ENCODE measurements around the gene IRGC.

IRGC gene

DNA sequence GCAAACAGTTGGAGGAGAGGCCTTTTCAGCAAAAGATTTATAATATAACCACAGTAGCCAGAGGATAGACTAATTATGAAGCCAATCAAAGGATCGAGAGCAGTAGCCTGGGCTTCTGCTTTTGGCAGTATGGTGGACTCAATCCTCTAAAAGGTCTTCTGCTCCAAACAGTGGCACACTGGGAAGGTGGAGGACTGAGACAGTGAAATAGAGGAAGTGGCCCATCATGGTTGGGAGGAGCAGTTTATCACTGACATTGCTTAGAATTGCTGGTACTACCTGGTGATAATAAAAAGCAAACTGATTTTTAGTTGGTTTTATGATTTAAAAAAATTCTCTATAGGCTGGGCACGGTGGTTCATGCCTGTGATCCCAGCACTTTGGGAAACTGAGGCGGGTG is 25.0 kb upstream of the IRGC start:
- TF ChIP-seq, protein P1, sequence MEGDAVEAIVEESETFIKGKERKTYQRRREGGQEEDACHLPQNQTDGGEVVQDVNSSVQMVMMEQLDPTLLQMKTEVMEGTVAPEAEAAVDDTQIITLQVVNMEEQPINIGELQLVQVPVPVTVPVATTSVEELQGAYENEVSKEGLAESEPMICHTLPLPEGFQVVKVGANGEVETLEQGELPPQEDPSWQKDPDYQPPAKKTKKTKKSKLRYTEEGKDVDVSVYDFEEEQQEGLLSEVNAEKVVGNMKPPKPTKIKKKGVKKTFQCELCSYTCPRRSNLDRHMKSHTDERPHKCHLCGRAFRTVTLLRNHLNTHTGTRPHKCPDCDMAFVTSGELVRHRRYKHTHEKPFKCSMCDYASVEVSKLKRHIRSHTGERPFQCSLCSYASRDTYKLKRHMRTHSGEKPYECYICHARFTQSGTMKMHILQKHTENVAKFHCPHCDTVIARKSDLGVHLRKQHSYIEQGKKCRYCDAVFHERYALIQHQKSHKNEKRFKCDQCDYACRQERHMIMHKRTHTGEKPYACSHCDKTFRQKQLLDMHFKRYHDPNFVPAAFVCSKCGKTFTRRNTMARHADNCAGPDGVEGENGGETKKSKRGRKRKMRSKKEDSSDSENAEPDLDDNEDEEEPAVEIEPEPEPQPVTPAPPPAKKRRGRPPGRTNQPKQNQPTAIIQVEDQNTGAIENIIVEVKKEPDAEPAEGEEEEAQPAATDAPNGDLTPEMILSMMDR (IDR thresholded peaks at IDR 0.05; ENCODE audit: extremely low read depth, insufficient read depth, missing control alignments), result no peak
- in situ Hi-C loops (cut with MboI; ENCODE audit: low pct_unique_long_range_greater_than_20kb, low sequenced_read_pairs, unreplicated experiment), result no loop called here

DNA sequence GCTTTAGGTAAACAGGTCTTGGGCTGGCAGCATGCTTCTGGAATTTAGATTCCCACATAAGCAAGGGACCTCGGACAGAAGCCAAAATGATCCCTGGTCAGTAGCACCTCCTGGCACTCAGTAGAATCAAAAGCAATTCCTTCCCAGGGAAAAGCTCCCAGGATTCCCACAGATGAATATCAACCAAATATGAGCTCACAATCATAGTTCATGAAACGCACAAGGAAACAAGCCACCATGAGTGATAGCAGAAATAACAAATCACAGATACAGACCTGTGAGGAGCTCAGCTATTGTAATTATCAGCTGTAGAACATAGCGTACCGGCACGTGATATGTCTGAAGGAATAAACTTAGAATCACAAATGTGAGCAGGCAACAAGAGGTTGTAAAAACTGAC is 24.1 kb upstream of the IRGC start:
- DNase-seq (ENCODE audit: low spot score), result no peak
- in situ Hi-C loops (cut with MboI; ENCODE audit: low pct_unique_long_range_greater_than_20kb, low sequenced_read_pairs, unreplicated experiment), result no loop called here
- TF ChIP-seq, protein P1 (IDR thresholded peaks at IDR 0.05; ENCODE audit: extremely low read depth, insufficient read depth, missing control alignments), result no peak

More for the DNA sequence above, 25.0 kb upstream of the IRGC start:
- DNase-seq (ENCODE audit: low spot score), result no peak

DNA sequence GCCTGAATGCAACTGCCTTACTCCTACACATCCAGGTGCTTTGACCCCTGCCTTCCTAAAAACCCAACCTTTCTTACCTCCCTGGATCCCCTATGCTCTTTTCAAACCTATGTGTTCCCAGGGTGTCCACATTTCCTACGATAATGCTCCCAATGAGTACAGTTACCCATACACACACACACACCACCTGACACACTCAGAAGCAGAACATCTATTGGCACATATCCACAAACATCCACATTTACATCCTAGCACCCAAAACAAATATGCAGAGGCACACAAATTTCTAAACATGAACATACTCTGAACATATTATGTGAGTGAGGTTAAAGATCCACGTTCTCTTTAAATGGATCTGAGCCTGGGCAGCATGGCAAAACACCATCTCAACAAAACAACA is 23.5 kb upstream of the IRGC start:
- in situ Hi-C loops (cut with MboI; ENCODE audit: low pct_unique_long_range_greater_than_20kb, low sequenced_read_pairs, unreplicated experiment), result no loop called here
- DNase-seq (ENCODE audit: low spot score), result no peak
- TF ChIP-seq, protein P1 (IDR thresholded peaks at IDR 0.05; ENCODE audit: extremely low read depth, insufficient read depth, missing control alignments), result no peak

DNA sequence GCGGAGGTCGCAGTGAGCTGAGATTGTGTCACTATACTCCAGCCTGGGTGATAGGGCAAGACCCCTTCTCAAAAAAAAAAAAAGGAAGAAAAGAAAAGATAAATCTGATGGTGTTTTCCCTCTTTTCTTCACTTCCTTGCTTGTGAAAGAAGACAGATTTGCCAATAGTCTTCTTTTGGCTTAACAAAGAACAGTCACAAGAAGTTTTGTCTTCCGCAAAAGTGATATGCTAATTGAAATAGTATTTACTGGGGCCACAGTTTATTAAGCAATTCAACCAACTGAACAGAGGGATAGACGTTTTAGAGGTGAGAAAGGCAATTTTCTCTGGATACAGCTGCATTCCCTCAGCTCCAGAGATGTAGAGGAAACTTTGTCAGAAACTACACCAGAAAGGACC is 23.0 kb upstream of the IRGC start:
- TF ChIP-seq, protein P1 (IDR thresholded peaks at IDR 0.05; ENCODE audit: extremely low read depth, insufficient read depth, missing control alignments), result no peak
- no peak for DNase-seq (ENCODE audit: low spot score)
- in situ Hi-C loops (cut with MboI; ENCODE audit: low pct_unique_long_range_greater_than_20kb, low sequenced_read_pairs, unreplicated experiment), result no loop called here

DNA sequence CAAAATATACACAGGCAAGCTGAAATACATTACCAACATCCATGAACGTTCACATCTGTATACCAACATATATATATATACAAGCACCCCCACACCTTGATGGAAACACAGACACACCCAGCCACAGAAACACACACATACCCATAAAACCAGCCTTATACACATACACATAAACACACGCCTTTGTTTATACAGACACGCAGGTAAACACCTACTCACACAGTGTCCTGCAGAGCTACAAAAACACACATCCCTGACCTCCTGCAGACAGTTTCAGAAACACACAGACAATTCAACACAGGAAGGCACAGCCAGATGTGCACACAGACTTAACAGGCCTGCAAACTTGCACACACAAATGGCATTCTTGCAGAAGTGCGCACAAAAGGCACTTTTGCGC is 21.3 kb upstream of the IRGC start:
- in situ Hi-C loops (cut with MboI; ENCODE audit: low pct_unique_long_range_greater_than_20kb, low sequenced_read_pairs, unreplicated experiment), result no loop called here
- DNase-seq (ENCODE audit: low spot score), result no peak
- TF ChIP-seq, protein P1 (IDR thresholded peaks at IDR 0.05; ENCODE audit: extremely low read depth, insufficient read depth, missing control alignments), result no peak

DNA sequence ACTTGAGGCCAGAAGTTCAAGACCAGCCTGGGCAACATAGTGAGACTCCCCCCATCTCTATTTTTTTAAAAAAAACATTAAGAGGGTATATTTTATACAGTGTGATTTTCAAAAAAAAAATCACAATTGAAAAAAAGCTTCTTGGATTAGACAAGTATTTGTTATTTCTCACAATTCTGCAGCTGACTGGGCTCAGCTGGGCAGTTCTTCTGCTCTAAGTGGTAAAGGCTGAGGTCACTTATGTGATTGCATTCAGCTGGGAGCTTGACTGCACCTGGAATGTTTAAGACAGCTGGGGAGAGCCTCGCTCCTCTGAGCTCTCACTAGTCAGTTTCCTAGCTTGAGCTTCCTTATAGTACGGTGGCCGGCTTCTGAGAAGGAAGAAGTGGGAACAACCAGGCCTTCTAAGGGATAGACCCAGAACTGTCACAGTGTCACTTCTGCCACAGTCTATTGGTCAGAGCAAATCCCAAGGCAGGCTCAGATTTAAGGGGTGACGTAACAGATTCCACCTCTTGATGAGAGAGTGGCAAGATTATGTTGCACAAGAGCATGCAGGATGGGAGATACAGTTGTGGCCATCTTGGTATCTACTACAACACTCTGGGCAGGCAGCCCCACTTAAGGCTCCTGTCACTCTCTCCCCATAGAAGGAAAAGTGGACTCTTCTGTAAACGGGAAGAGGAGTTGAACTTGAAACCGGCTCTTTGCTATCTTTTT is 19.7 kb upstream of the IRGC start:
- TF ChIP-seq, protein P1 (IDR thresholded peaks at IDR 0.05; ENCODE audit: extremely low read depth, insufficient read depth, missing control alignments), result no peak
- in situ Hi-C loops (cut with MboI; ENCODE audit: low pct_unique_long_range_greater_than_20kb, low sequenced_read_pairs, unreplicated experiment), result no loop called here
- no peak for DNase-seq (ENCODE audit: low spot score)
